Measurements from ENCODE around the gene RGR.

DNA sequence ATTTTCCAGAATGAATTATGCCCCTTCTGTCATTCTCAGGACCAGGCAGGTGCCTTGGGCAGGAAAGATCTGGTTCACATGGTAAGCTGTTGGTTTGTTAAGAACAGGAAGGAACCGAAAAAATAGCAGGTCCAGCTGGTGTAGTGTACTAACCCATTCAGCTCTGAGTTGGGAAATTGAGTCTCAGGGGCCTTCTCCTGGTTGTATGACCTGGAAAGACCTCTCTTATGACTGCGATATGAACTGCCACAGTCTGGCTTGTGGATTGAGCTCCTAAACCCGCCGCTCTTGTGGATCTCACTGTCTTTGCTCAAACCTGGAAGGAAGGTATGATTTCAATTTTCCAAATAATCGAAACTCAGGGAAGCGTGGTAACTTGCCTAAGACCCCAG is 8.1 kb upstream of the RGR start:
- TF ChIP-seq SIN3A (IDR thresholded peaks at IDR 0.05; ENCODE audit: borderline replicate concordance, insufficient read depth, low read length) (no peak), POLR2AphosphoS5 (IDR thresholded peaks at IDR 0.05; ENCODE audit: low read depth, low read length) (no peak)
- TF ChIP-seq, protein P1, sequence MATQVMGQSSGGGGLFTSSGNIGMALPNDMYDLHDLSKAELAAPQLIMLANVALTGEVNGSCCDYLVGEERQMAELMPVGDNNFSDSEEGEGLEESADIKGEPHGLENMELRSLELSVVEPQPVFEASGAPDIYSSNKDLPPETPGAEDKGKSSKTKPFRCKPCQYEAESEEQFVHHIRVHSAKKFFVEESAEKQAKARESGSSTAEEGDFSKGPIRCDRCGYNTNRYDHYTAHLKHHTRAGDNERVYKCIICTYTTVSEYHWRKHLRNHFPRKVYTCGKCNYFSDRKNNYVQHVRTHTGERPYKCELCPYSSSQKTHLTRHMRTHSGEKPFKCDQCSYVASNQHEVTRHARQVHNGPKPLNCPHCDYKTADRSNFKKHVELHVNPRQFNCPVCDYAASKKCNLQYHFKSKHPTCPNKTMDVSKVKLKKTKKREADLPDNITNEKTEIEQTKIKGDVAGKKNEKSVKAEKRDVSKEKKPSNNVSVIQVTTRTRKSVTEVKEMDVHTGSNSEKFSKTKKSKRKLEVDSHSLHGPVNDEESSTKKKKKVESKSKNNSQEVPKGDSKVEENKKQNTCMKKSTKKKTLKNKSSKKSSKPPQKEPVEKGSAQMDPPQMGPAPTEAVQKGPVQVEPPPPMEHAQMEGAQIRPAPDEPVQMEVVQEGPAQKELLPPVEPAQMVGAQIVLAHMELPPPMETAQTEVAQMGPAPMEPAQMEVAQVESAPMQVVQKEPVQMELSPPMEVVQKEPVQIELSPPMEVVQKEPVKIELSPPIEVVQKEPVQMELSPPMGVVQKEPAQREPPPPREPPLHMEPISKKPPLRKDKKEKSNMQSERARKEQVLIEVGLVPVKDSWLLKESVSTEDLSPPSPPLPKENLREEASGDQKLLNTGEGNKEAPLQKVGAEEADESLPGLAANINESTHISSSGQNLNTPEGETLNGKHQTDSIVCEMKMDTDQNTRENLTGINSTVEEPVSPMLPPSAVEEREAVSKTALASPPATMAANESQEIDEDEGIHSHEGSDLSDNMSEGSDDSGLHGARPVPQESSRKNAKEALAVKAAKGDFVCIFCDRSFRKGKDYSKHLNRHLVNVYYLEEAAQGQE (IDR thresholded peaks at IDR 0.05; ENCODE audit: insufficient read depth in 1 of 2, low read depth in 2 of 2, low read length in 2 of 2): no peak

Measured in PFSK-1 (cell line).